Thymus (tissue), 11 donors: Measurements from ENCODE around the gene SLC24A3. TPM values are rescaled to one million over a fixed set of nuclear protein-coding genes. Genes with fewer than 3 reads are reported as not detected.

ENCODE experiments used
- DNase-seq, 9 donors: peaks; one replicate each; pipeline ENCODE4 v3.0.0-alpha.2; 2013; ENCODE audit warnings: low spot score in 9 of 9, low read depth in 6 of 9, missing footprints in 1 of 9
- H3K27ac ChIP-seq, 2 donors: one replicate each; pipeline ENCODE4 v1.5.1; 2013; ENCODE audit warnings: control low read depth in 1 of 2, low read depth in 1 of 2, low read length in 1 of 2, mild to moderate bottlenecking in 1 of 2, moderate library complexity in 1 of 2
- H3K27me3 ChIP-seq, 2 donors: one replicate each; pipeline ENCODE4 v1.5.1; 2013; ENCODE audit warnings: low read length in 1 of 2; ENCODE audit not compliant: control insufficient read depth in 2 of 2, insufficient read depth in 1 of 2
- H3K36me3 ChIP-seq, 2 donors: one replicate each; pipeline ENCODE4 v1.5.1; 2013; ENCODE audit warnings: low read length in 1 of 2, mild to moderate bottlenecking in 1 of 2, moderate library complexity in 1 of 2; ENCODE audit not compliant: control insufficient read depth in 2 of 2, insufficient read depth in 2 of 2
- H3K4me1 ChIP-seq, 2 donors: one replicate each; pipeline ENCODE4 v1.5.1; 2013; ENCODE audit warnings: low read length in 2 of 2; ENCODE audit not compliant: control insufficient read depth in 2 of 2, insufficient read depth in 2 of 2
- H3K4me3 ChIP-seq, 2 donors: one replicate each; pipeline ENCODE4 v1.5.1; 2013; ENCODE audit warnings: low read length in 2 of 2, control low read depth in 1 of 2, mild to moderate bottlenecking in 1 of 2
- H3K9me3 ChIP-seq, 2 donors: one replicate each; pipeline ENCODE4 v1.5.1; 2013; ENCODE audit warnings: low read length in 1 of 2, mild to moderate bottlenecking in 1 of 2; ENCODE audit not compliant: control insufficient read depth in 2 of 2, insufficient read depth in 1 of 2
- WGBS: extraction: QIAGEN DNeasy Blood & Tissue Kit; methylation state at CpG from one replicate; pipeline ENCODE4 v1.1.7; 2013; 5-methylcytosine and 5-hydroxymethylcytosine counted together
- polyA plus RNA-seq: library from polyadenylated mRNA; stranded (reverse); fragments of 200-250 nt; gene quantifications from one replicate; pipeline ENCODE4 v1.2.3, GENCODE V29; 2013
- total RNA-seq: library from RNA; stranded (reverse); fragments of 120-200 nt; gene quantifications from one replicate; pipeline ENCODE4 v1.2.4, GENCODE V29; 2013
- donor health status: healthy.

SLC24A3 gene
- total and polyA plus RNA-seq, 2 donors, result 0.99 to 2.1 TPM

GRCh38 chr20:19392344-19393130, 180.1 kb downstream of the SLC24A3 start:
- peaks cover 0 to 3% of the 10 kb centered on the region in 2 donors for H3K4me1 ChIP-seq

DNA sequence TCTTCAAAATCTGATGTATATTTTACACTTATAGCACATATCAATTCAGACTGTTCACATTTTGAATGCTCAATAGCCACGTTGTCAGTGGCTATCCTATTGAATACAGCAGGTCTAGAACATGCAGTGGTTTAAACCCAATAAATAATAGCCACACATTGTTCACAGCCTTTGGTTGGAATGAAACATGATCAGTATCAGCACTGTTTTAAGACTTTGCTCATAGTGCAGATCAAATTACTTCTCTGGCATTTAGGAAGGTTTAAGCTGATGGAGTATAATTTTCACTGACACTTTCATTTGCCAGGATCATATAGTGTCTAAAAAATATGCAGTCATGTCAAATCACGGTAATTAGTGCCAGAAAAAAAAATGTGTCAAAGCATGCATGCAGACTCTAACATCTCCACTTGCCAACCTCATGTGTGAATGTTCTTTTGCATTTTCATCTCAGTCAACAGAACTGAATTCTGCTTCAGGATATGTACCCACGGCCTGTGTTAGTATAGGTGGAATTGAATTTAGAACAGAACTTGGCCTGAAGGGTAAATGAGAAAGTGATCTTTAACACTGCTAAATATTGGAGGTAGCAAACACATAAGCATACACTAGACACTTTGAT, 184.1 kb downstream of the SLC24A3 start:
- WGBS, result 90% methylated on average over 3 of the region's 3 CpGs
- no peak for DNase-seq

More at GRCh38 chr20:19392344-19393130, 180.1 kb downstream of the SLC24A3 start:
- no peak for DNase-seq
- Histone ChIP-seq H3K27me3 (no peaks in the 10 kb centered on the region), H3K9me3 (peaks cover 0 to 3% of the 10 kb centered on the region in 2 donors), H3K4me3 (no peak overlapping the region), H3K27ac (no peak overlapping the region), H3K36me3 (no peaks in the 10 kb centered on the region)
- WGBS, result 78% methylated on average over 2 of the region's 2 CpGs

DNA sequence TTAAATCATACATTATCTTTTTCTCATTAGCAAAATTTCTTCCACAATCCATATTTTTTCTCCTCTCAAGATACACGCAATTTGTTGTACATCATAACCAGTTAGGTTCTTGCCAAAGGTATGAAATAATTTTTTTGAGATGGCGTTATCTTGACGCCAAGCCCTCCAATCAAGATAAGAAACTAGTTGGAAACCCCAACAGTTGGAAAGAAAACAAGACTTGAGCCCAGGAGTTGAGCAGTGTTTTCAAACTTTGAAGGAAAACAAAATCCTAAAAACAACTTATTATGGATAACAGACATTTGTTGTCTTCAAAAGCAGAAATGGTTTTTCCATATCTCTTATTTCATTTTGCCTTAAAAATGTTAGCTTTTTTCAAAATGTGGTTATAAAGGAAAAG, 184.8 kb downstream of the SLC24A3 start:
- H3K4me1 ChIP-seq, result peaks cover 0 to 3% of the 10 kb centered on the region in 2 donors
- H3K27ac ChIP-seq, result no peak overlapping the region
- H3K4me3 ChIP-seq, result no peak overlapping the region
- WGBS, result 96% methylated on average over 3 of the region's 3 CpGs
- no peaks in the 10 kb centered on the region for H3K27me3 ChIP-seq
- DNase-seq, result no peak
- no peaks in the 10 kb centered on the region for H3K36me3 ChIP-seq
- H3K9me3 ChIP-seq, result no peaks in the 10 kb centered on the region

More for the DNA sequence above, 184.1 kb downstream of the SLC24A3 start:
- H3K36me3 ChIP-seq, result no peaks in the 10 kb centered on the region
- H3K27ac ChIP-seq, result no peak overlapping the region
- H3K9me3 ChIP-seq, result no peaks in the 10 kb centered on the region
- peaks cover 0 to 3% of the 10 kb centered on the region in 2 donors for H3K4me1 ChIP-seq
- H3K27me3 ChIP-seq, result no peaks in the 10 kb centered on the region
- no peak overlapping the region for H3K4me3 ChIP-seq

DNA sequence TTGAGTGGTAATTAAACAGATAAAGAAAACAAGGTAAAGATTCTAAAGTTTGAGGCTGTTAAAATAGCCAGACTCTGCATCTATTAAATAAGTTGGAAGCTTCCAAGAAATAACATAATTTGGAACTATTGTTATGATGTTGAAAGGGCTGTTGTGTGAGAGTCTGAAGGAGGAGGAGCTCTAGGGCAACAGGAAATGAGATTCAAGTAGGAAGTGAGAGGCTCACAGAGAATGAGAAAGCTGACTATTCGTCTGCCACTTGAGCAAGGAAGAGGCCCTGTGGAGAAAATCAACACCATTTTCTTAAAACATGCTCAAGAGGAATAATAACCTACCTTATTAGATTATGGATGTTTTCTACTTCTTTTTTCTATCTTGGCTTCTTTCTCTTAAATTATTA, 185.2 kb downstream of the SLC24A3 start:
- DNase-seq, result peak in 1 of 9 donors; percentile 20

GRCh38 chr20:19401096-19401495, 188.7 kb downstream of the SLC24A3 start:
- H3K9me3 ChIP-seq, result no peaks in the 10 kb centered on the region
- 79% methylated on average over 4 of the region's 4 CpGs for WGBS
- no peak for DNase-seq
- no peak overlapping the region for H3K27ac ChIP-seq
- no peaks in the 10 kb centered on the region for H3K4me1 ChIP-seq
- no peak overlapping the region for H3K4me3 ChIP-seq
- no peaks in the 10 kb centered on the region for H3K27me3 ChIP-seq
- no peaks in the 10 kb centered on the region for H3K36me3 ChIP-seq

More for the DNA sequence above, 185.2 kb downstream of the SLC24A3 start:
- Histone ChIP-seq H3K9me3 (no peaks in the 10 kb centered on the region), H3K27me3 (no peaks in the 10 kb centered on the region), H3K36me3 (no peaks in the 10 kb centered on the region), H3K4me3 (no peak overlapping the region), H3K27ac (no peak overlapping the region), H3K4me1 (no peaks in the 10 kb centered on the region)
- WGBS, result 78% methylated on average over 1 of the region's 1 CpG

- Histone ChIP-seq H3K4me3 (no peak overlapping the region), H3K4me1 (no peaks in the 10 kb centered on the region), H3K27ac (no peak overlapping the region), H3K36me3 (no peaks in the 10 kb centered on the region), H3K27me3 (no peaks in the 10 kb centered on the region), H3K9me3 (no peaks in the 10 kb centered on the region)
- 97% methylated on average over 4 of the region's 4 CpGs for WGBS
- DNase-seq, result no peak
Observed at GRCh38 chr20:19403549-19403948, 191.1 kb downstream of the SLC24A3 start.

DNA sequence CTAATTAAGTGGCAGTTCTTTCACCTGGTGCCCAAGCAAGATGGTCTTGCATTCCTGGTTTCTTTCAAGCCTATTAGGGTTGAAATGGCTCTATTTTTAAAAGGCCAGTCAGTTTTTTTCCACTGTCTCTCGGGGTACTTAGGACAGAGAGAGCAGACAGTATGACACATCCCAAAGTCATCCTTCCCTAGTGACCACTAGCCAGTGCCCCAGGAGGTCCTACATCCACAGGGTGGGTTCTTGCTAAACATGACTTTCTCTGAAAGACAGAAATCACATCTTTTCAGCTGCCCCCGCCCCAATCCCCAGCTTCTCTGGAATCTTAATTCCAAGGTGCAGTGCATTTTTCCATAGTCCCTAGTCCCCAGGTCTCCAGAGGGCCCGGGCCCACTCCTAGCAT, 192.4 kb downstream of the SLC24A3 start:
- DNase-seq, result no peak
- H3K9me3 ChIP-seq, result no peaks in the 10 kb centered on the region
- no peak overlapping the region for H3K4me3 ChIP-seq
- H3K36me3 ChIP-seq, result no peaks in the 10 kb centered on the region
- 94% methylated on average over 3 of the region's 3 CpGs for whole genome bisulfite sequencing
- H3K4me1 ChIP-seq, result no peaks in the 10 kb centered on the region
- no peak overlapping the region for H3K27ac ChIP-seq
- no peaks in the 10 kb centered on the region for H3K27me3 ChIP-seq

GRCh38 chr20:19405958-19406357, 193.5 kb downstream of the SLC24A3 start:
- no peak overlapping the region for H3K27ac ChIP-seq
- H3K27me3 ChIP-seq, result no peaks in the 10 kb centered on the region
- no peaks in the 10 kb centered on the region for H3K4me1 ChIP-seq
- no peaks in the 10 kb centered on the region for H3K36me3 ChIP-seq
- no peak overlapping the region for H3K4me3 ChIP-seq
- H3K9me3 ChIP-seq, result no peaks in the 10 kb centered on the region
- WGBS, result 86% methylated on average over 3 of the region's 3 CpGs
- no peak for DNase-seq

GRCh38 chr20:19406381-19406780, 193.9 kb downstream of the SLC24A3 start:
- Histone ChIP-seq H3K27me3 (no peaks in the 10 kb centered on the region), H3K27ac (no peak overlapping the region), H3K4me1 (no peaks in the 10 kb centered on the region), H3K9me3 (no peaks in the 10 kb centered on the region), H3K36me3 (no peaks in the 10 kb centered on the region), H3K4me3 (no peak overlapping the region)
- WGBS, result 94% methylated on average over 2 of the region's 2 CpGs
- no peak for DNase-seq
